HG02759 (cell line): ENCODE data around the gene DCAF7.

ENCODE experiments used
- ATAC-seq: cut with Tn5 transposase; IDR thresholded peaks from one replicate; pipeline ENCODE4 v1.9.1; 2021; ENCODE audit warnings: mild to moderate bottlenecking, moderate library complexity; ENCODE audit not compliant: unreplicated experiment

The DCAF7 gene

GRCh38 chr17:63549946-63550816 lies at the start of gene DCAF7:
DCAF7 (plus strand) TSS chr17:63550477; CDS start chr17:63550678, 201 bp downstream.
- ATAC-seq = peak; percentile 93

DNA sequence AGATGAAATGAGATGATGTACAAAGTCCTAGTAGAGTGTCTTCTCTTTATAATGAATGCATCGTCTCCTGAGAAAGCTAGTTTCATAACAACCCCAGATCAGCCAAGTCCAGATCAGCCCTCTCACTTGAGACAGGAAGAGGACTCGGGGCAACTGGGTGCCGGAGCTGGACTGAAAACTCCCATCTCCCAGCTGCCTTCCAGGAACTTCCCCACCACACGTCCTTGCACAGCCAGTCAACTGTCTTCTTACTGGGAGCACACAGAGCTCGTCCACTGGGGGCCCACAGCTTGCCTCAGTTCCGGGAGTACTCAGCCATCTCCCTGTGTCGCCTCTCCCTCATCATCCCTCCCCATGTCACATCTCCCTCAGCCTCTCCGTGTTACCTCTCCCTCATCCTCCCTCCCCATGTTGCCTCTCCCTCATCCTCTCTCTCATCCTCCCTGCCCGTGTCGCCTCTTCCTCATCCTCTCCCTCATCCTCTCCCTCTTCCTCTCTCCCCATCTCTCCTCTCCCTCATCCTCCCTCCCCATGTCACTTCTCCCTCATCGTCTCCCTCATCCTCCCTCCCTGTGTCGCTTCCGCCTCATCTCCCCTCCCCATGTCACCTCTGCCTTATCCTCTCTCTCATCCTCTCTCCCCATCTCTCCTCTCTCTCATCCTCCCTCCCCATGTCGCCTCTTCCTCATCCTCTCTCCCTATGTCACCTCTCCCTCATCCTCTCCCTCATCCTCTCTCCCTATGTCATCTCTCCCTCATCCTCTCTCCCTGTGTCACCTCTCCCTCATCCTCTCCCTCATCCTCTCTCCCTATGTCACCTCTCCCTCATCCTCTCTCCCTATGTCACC lies 49.5 kb upstream of the DCAF7 start:
- ATAC-seq = no peak

- no peak for ATAC-seq
Measured at GRCh38 chr17:63503341-63503705, 47.0 kb upstream of the DCAF7 start.

GRCh38 chr17:63504261-63504660 lies 46.0 kb upstream of the DCAF7 start:
- ATAC-seq = no peak

DNA sequence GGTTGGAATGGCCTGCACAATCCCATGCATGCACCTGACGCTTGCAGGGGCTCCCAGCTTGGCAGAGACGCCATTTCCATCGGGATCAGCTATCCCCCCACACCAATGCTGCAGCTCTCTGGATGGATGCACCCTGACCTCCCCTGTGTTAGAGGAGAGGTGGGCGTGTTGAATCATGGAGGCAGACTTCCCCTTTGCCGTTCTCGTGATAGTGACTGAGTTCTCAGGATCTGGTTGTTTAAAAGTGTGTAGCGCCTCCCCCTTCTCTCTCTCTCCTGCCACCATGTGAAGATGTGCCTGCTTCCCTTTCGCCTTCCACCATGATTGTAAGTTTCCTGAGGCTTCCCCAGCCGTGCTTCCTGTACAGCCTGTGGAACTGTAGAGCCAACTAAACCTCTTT lies 44.9 kb upstream of the DCAF7 start:
- ATAC-seq = no peak

GRCh38 chr17:63506627-63507026 lies 43.6 kb upstream of the DCAF7 start:
- ATAC-seq = no peak

DNA sequence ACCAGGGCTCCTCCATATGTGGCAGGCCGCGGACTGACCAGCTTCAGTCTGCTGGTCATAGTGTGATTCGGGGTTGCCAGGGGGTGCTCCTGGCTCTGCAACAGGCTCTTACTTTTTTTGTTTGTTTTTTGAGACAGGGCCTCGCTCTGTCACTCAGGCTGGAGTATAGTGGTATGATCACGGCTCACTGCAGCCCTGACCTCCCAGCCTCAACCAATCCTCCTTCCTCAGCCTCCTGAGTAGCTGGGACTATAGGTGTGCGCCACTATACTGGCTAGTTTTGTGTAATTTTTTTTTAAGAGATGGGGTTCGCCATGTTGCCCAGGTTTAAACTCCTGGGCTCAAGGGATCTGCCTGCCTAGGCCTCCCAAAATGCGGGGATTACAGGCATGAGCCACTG lies 38.9 kb upstream of the DCAF7 start:
- ATAC-seq = no peak

- ATAC-seq = no peak
Measured at GRCh38 chr17:63512388-63512787, 37.9 kb upstream of the DCAF7 start.

DNA sequence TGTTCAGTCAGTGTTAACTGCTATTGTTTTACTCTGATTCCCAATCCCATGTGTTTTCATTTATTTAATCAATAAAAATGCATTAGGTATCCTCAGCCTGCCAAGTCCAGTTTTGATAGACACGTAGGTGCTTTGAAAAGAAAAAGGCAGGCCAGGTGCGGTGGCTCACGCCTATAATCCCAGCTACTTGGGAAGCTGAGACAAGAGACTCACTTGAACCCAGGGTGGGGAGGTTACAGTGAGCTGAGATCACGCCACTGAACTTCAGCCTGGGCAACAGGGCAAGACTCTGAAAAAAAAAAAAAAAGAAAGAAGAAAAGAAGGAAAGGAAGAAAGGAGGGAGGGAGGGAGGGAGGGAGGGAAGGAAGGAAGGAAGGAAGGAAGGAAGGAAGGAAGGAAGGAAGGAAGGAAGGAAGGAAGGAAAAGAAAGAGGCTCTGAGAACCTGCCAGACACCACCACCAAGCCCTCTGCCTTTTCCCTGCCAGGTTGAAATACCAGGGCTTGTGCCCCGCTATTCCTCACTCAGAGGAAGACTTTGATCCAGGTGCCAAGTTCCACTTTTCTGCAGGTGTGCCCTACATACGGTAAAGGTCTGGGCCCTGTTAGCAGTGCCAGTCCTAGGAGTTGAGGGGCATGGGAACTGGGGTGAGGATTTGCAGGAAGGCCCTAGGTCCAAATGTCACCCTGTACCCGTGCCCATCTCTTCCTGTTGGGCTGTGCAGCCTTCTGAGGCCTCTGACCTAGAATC lies 37.2 kb upstream of the DCAF7 start:
- no peak for ATAC-seq

GRCh38 chr17:63514477-63514876 lies 35.8 kb upstream of the DCAF7 start:
- no peak for ATAC-seq

DNA sequence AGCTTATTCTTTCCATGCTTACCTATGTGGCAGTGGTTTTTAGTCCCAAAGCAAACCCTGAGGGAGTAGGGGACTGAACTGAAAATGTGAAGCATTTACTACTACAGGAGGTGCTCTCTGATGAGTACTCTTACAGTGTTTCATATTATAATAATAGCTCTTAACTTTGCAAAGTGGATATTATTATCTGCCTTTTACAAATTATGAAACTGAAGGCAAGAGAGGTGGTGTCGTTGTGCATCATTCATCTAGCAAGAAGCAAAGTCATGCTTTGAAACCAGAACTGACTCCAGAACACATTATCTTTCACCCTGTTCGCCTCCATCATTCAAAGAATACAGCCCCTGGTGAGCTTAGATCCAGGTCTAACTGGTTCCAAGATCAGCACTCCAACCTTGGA lies 35.3 kb upstream of the DCAF7 start:
- no peak for ATAC-seq

GRCh38 chr17:63515426-63515825 lies 34.9 kb upstream of the DCAF7 start:
- no peak for ATAC-seq

GRCh38 chr17:63516910-63517824 lies 33.1 kb upstream of the DCAF7 start:
- ATAC-seq = no peak

GRCh38 chr17:63517825-63518534 lies 32.3 kb upstream of the DCAF7 start:
- ATAC-seq = no peak

DNA sequence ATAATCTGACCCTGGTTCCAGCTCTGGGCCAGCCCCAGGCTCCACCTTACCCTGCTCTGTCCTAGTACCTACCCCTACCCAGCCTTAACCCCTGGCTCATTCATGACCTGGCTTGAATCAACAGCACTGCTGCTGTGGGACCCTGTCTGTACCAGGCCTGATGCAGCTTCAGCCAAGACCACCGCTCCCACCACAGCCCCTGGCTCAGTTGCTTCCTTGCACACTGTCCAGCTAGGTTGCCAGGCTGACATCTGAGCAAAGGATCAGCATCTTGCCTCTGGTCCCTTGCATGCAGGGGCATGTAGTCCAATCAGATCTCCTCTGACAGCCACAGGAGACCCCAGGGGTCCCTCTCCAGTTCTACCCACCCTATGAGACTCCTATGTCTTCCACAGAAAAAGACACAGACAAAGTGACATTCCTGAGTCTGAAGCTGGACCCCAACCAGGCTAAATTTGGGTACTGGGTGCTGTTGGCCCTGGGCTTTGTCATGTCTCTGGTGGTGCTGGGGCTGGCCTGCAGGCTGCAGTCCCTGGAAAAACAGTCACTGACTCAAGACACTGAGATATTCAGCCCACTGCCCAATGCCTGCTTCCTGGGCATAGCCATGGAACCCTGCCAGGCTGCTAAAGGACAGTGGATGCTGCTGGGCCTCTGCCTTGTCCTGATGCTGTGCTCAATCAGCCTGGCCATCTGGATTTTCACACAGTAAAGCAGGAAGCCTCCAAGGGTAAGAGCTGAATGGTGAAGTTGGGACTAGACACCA lies 31.0 kb upstream of the DCAF7 start:
- no peak for ATAC-seq

- ATAC-seq = no peak
Measured at GRCh38 chr17:63519972-63520882, 30.1 kb upstream of the DCAF7 start.

GRCh38 chr17:63523253-63523855 lies 26.9 kb upstream of the DCAF7 start, which contains the start of gene KCNH6:
KCNH6 (plus strand) TSS chr17:63523358; CDS start chr17:63523414, 56 bp downstream.
- ATAC-seq = no peak
